CD1c-positive myeloid dendritic cell (primary cell): ENCODE results near the gene KIF23.
"Not testable (repeated sequence)": the region's sequence is repeated elsewhere in the genome, so short reads cannot be mapped to it uniquely, and the experiment has no call there.

Experiments used
- DNase-seq: peaks from one replicate; pipeline ENCODE4 v3.0.0-alpha.2; 2016; ENCODE audit errors: extremely low spot score

Gene KIF23

DNA sequence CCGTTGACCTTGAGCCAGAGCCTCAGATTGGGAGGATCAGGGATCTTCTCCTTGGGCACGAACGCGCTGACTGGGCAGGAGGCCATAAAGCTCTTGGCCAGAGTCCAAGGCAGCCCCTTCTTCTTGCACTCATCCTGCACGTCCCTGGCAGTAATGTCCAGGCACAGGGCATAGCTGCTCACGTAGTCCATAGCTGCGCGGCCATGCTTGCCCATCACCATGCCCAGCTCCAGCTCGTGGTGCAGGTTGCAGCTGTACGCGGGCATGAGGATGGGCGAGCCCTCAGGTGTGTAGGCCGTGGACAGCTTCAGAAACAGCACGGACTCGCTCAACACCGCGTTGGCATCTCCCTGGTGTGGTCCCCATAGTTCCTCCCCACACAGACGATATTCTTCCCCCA is 20.5 kb downstream of the KIF23 start:
- no peak for DNase-seq

DNA sequence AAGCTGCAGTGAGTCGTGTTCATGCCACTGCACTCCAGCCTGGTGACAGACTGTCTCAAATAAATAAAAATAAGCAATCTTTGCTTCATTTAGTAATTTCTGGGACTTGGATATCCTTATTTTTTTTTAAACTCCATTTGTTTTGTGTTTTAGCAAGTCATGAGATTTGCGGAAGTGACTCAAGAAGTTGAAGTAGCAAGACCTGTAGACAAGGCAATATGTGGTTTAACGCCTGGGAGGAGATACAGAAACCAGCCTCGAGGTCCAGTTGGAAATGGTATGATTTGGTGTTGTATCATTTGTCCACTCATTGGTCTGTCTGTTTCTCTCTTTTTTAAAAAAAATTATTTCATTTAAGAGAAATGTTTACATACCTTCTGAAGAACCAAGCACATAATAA is 21.8 kb downstream of the KIF23 start:
- DNase-seq, result peak; percentile 38

DNA sequence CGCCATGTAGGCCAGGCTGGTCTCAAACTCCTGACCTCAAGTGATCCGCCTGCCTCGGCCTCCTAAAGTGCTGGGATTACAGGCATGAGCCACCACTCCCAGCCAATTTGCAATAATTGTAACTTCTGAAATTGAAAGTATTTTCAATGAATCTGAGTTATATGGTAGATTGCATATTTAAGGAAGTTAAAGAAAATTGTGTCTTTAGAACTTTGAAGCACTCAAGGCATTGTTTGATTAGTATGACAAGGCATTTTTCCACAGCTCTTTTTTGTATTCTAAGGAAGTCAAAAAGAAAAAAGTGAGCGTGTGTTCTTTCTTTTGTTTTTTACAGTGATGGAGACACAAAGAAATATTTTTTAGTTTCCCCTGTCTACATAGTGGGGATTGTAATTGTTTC is 22.8 kb downstream of the KIF23 start:
- peak; percentile 32 for DNase-seq

DNA sequence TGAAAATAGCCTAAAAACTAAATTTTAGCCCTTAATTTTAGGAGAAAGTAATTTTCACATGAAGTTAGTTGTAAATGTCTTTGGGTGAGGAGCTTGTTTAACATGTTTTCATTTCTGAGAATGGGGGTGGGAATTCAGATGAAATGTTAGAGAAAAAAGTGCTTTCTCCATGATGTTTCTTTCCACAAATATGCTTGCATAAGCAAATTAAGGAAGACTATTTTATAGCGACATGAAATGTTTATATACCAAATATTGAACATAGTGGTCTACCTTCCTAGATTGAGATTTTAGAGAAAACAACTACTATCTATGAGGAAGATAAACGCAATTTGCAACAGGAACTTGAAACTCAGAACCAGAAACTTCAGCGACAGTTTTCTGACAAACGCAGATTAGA is 25.5 kb downstream of the KIF23 start:
- peak; percentile 26 for DNase-seq

DNA sequence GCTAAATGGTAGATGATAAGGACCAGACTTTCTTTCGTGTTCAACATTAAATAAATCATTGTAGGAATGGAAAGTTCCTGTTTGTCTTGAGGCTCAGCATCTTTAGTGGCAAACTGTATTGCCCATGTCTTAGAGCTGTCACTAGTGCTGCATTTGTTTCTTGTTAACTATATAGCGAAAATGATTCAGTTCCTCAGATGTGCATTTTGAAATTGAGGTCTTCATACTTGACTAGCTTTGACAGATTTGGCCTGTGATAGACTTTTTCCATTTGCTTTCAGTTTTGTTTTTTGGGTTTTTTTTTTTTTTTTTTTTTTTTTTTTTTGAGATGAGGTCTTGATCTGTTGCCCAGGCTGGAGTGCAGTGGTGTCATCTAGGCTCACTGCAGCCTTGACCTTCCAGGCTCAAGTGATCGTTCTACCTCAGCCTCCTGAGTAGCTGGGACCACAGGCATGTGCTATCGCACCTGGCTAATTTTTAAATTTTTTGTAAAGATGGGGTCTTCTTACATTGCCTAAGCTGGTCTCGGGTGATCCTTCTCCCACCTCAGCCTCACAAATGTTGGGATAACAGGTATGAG is 29.0 kb downstream of the KIF23 start:
- no peak for DNase-seq

DNA sequence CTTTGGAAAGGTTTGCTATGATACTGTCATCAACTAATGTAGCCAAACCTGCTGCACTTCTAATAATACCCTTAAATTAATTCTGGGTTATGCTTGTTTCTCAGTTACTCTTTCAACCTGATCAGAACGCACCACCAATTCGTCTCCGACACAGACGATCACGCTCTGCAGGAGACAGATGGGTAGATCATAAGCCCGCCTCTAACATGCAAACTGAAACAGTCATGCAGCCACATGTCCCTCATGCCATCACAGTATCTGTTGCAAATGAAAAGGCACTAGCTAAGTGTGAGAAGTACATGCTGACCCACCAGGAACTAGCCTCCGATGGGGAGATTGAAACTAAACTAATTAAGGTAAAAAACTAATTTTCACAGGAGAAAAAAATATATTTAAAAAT is 30.5 kb downstream of the KIF23 start:
- no peak for DNase-seq

DNA sequence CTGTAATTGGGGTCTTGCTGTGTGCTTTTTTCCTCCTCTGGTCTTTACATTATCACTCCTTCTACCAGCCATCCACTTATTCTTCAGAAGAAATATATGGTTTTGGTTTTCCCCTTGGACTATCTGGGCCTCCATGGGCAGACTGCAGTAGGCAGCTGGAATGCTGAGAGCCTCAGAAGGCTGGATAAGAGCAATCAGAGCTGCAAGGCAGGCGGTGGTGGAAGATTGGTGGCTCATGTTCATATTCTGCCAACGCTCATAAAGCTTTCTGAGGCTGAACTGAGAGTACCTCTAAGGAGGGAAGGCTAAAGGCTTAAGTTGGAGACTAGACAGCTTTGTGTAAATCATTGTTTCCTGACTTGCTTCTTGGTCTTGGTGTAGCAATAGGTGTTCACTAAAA is 32.8 kb downstream of the KIF23 start:
- no peak for DNase-seq

DNA sequence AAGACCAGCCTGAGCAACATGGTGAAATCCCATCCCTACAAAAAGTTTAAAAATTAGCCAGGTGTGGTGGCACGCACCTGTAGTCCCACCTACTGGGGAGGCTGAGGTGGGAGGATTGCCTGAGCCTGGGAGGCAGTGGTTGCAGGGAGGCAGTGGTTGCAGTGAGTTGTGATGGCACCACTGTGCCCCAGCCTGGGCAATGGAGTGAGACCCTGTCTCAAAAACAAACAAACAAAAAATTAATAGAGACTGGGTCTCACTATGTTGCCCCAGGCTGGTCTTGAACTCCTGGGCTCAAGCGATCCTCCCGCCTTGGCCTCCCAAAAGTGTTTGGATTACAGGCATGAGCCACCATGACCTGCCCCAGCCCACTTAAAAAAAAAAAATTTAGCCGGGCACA is 36.1 kb downstream of the KIF23 start:
- DNase-seq, result not testable (repeated sequence)

DNA sequence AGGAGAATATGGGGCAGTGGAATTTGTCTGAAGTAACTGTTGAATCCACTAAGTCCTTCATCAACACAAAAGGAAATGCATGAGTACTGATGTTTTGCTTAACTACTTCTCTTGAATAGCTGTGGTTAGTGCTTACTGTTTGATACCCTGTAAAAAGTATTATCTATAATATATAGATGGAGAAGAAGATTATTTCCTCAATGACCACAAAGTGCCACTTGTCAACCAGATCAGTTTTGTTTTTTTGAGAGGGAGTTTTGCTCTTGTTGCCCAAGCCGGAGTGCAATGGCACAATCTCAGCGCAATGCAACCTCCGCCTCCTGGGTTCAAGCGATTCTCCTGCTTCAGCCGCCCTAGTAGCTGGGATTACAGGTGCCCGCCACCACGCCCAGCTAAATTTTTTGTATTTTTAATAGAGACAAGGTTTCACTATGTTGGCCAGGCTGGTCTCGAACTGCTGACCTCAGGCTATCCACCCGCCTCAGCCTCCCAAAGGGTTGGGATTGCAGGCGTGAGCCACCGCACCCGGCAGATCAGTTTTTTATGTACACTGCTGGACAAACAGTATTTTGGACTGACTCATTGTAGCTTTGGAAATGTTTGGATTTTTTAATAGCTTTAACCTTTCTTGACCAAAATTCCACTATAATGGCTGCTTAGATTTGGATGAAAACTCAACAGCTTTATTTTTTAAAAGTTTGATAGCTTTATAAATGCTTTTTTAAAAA is 37.0 kb downstream of the KIF23 start:
- no peak for DNase-seq

DNA sequence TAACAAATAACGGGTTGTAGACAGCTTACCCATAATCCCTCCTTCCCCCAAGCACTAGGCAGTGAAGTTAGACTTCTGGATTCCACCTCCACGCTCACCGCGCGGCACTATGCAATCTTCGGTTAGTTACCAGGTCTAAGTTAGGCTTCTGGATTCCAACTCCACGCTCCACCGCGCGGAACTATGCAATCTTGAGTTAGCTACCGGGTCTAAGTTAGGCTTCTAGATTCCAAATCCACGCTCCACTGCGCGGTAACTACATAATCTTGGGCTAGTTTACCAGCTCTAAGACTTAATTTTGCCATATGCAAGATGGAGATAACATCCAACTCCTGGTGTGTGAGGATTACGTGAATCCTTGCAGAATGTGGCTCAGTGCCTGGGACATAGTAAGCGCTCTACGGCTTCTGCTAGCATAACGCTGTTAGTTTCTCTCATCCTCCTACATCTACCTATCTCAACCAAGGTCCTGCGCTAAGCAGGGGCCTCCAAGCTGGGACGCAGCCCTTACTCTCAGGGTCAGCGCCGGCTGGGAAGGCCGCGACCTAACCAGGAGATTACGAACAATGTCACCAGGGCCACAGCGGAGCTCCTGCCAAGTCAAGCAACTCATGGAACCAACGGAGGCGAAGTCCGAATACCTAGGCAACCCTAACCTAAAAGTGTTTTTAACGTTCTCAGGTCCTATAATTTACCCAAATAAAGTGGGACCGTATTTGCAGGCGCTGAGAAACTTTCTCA is 38.0 kb downstream of the KIF23 start:
- DNase-seq, result peak; percentile 37

DNA sequence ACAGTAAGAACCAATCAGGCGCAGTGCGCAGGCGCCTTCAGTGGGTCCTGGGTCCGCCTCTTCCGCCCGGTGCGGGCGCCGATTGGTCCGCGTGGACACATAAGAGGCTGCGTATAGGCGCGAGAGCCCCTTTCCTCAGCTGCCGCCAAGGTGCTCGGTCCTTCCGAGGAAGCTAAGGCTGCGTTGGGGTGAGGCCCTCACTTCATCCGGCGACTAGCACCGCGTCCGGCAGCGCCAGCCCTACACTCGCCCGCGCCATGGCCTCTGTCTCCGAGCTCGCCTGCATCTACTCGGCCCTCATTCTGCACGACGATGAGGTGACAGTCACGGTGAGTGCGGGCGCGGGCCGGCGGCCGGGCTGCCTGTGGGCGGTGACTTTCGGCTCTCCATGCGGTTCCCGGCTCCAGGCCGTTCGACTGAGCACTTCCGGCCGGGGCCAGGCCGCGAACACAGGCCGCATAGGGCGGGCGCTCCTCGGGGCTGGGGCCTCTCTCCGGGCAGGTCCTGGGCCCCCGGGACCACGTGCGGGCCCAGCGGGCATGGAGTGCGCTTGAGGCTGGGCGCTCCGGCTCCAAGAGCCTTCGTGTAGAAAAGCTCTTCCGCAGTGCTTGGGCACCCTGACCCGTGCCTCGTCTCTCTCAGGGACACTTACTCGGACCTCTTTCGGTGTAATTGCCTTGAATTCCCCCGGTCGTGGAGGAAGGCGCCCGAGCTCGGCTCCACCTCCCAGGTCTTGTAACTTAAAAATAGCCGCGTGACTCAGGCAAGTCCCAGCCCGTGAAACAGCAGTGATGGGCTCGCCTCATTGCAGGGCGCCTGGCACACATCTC is 38.8 kb downstream of the KIF23 start, which contains the start of gene RPLP1:
Gene RPLP1 (plus strand): TSS at position 127 of the 830 bp plus-strand sequence. CDS start 131 bp downstream, at position 258.
- peak; percentile 99 for DNase-seq

DNA sequence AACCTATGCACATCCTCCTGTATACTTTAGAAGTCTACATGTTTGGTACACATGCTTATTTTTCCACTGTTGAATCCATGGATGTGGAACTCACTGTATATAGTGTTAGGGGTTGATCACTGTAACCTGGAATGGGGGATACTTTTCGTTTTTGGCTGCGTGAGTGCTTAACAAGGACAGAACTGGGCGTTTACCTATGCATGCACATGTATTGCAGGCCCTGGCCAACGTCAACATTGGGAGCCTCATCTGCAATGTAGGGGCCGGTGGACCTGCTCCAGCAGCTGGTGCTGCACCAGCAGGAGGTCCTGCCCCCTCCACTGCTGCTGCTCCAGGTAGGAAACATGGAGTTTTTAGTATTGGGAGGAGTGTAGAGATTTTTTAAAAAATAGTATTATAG is 40.8 kb downstream of the KIF23 start:
- no peak for DNase-seq

DNA sequence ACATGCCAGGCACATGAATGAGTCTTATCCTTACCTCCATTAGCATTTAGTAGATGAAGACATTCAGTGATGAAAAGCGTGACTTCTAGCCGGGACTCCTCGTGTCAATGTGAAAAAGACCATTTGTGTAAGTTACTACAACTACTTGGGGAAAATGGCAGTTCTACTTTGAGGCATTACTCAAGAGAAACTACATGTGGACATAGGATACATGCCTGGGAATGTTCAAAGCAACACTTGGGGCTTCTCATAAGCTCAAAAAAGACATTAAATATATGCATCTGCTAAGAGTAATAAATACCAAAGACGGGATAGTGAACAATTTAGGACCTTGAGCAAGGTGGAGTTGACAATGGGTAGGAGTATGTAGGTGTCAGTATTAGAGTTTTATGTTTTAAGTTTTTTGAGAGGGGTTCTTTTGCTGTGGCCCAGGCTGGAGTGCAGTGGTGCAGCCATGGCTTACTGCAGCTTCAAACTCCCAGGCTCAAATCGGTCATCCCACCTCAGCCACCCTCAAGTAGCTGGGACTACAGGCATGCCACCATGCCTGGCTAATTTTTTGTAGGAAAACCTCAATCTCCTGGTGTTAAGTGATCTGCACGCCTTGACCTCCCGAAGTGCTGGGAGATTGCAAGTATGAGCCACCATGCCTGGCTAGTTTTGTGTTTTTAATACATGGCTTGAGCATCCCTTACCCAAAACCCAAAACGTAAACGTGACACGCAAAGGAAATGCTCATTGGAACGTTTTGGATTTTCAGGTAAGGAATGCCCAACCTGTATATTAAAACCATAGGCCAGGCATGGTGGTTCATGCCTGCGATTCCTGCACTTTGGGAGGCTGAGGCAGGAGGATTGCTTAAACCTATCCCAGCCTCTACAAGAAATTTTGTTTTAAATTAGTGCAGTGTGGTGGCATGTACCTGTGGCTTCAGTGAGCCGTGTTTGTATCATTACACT is 42.3 kb downstream of the KIF23 start:
- DNase-seq, result no peak

DNA sequence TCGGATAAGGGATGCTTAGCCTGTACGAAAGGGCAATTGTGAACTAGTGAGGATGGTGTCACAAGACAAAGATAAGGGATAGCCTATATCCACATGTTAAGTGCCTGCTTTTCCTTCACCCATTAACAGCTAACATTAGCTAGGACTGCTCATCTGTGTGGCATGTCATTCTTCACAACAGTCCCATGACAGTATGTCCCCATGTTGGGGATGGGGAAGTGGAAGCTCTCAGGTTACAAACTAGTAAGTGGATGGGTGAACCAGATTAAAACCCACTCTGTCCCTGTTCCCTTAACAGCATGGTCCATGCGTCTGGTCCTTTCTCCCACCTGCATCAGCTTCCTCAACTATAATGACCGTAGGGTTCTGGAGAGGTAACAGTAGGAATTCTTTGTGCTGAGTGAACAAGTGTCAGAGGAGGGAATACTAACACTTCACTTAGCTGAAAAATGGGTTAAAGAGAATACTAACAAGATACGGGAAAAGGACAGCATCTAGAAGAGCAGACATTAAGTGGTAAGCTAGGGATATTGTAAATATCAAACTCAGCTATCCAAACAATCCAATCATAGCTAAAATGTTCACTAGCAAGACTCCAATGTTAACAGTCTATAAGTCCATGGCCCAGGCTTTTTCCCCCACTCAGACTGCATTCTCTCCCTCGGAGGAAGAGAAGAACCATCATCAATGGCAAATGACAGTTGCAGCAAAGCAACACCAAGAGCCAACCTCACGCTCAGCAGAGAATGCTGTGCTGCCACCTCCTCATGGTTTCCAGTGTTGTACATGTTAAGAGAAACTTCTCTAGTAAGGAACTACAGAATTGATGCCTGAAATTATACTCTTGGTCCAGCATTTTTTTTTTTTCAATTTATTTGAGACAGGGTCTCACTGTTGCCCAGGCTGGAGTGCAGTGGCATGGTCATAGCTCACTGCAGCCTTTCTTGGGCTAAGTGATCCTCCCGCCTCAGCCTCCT is 43.4 kb downstream of the KIF23 start:
- peak; percentile 19 for DNase-seq

DNA sequence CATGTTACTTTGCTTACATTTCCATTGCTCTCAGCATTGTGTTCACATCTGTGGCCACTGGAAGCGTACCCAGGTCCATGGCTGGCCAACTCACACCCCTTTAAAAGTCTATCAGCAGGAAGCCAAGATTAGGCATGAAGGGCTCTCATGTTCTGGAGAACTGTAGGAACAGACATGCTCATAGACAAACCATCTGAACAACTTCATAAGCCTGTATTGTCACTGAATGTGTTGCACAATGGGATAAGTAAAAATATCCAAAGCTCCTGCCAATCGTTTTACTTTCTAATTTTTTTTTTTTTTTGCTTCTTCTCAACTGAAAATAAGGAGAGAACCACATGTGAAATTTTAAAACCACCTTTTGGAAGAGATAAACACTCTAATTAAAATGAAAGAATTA is 44.9 kb downstream of the KIF23 start:
- DNase-seq, result no peak

DNA sequence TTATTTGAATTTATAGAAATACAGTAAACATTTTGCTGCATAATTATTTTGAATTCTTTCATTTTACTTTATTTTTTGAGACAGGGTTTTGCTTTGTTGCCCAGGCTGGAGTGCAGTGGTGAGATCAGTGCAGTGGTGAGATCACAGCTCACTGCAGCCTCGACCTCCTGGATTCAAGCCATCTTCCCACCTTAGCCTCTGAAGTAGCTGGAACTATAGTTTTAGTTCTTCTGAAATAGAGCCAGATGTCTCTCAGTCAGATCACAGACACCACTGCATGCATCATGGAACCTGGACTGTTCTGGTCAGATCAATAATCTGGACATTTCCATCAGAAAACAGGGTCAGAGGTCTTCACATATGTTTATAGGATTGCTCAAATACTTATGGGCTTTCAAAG is 46.3 kb downstream of the KIF23 start:
- DNase-seq, result no peak

DNA sequence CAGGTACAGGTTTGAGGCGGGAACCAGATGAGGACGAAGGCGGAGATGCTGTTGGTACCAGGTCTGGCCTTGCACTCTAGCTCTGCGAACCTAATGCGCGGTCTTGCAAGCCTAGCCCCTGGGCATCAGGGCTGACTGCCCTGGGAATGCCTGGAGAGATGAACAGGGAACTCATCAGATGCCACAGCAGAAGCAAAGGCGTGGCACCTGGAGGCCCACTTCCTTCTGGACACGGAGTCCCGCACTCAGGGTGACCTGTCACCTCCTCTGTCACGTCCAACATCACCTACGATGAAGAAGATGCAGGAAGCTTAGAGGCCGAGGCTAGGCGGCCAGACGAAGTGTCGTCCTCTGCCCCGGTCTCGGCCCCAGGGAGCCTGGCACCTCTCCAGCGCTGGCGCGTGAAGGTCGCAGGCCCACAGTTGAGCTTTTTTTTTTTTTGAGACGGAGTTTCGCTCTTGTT is 47.9 kb downstream of the KIF23 start:
- DNase-seq, result peak; percentile 39

DNA sequence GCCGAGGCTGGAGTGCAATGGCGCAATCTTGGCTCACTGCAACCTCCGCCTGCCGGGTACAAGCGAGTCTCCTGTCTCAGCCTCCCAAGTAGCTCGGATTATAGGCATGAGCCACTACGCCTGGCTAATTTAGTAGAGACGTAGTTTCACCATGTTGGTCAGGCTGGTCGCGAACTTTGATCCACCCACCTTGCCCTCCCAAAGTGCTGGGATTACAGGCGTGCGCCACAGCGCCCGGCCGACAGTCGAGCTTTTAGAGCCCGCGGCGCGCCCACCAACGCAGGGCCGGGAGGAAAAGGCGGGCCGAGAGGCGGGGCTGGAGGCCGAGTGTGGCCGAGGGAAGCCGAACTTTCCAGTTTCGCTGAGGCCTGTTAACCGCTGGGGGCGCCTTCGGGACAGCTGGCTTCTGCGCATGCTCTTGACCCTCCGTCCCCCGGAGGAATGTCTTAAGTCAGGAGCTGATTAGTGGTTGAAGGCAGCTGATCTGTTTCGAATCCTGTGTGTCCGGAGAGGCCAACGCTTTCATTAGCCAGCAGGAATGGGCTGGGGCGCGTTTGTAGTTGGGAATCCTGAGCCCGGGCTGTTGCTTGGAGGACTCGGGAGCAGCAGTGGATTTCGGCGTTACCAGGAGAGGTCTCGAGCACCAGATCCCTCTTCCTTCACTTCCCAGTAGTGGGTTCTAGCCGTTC is 48.5 kb downstream of the KIF23 start:
- peak; percentile 98 for DNase-seq

DNA sequence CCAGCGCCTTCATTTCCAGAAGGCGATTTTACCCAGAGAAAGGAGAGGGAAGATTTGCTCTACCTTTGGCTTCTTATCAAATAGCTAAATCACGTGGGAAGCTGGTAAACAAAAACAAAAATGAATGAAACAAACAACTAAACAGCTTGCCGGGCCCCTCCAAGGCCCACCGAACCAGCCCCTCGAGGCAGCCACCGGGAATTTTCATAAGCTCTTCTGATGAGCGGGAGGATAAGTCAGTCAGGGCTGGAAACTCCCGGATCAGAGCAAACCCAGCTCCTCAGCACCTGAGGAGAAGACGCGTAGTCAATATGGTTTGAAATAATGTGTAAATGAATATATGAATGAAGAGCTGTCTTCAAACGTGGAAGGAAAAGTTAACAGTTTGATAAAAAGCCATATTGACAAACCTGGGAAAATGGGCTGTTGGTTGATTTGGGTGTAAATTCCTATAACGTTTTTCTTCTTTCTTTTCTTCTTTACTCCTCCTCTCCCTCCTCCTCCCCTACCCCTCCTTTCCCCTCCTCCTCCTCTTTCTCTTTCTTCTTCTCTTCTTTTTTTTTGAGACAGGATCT is 49.1 kb downstream of the KIF23 start:
- DNase-seq, result no peak
